Measurements from ENCODE around the gene DNAJC28.
"Not testable (repeated sequence)": the region's sequence is repeated elsewhere in the genome, so short reads cannot be mapped to it uniquely, and the experiment has no call there.

DNAJC28 gene

GRCh38 chr21:33478935-33479678 lies 12.4 kb downstream of the DNAJC28 start:
- DNase-seq (ENCODE audit: low read depth, low spot score): no peak

DNA sequence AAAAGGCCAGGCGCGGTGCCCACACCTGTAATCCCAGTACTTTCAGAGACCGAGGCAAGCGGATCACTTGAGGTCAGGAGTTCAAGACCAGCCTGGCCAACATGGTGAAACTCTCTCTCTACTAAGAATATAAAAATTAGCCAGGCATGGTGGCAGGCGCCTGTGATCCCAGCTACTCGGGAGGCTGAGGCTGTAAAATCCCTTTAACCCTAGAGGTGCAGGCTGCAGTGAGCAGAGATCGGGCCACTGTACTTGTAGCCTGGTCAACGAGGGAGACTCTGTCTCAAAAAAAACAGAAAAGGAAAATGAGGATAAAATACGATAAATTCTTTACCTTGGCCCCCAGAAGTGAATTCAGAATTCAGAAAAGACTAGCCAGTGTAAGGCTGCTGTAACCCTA lies 13.3 kb downstream of the DNAJC28 start:
- no peaks in the 10 kb centered on the region for H3K9me3 ChIP-seq (ENCODE audit: low read depth, low read length)
- DNase-seq (ENCODE audit: low read depth, low spot score): no peak
- peak overlapping the region; percentile 85 for H3K4me3 ChIP-seq
- no peak for TF ChIP-seq FOXP2 (optimal IDR thresholded peaks at IDR 0.05; ENCODE audit: control extremely low read depth, extremely low read length, insufficient read depth)
- TF ChIP-seq POLR2AphosphoS5 (IDR thresholded peaks at IDR 0.05; ENCODE audit: borderline replicate concordance, low read depth, low read length): no peak
- no peak for TF ChIP-seq EZH2 (IDR thresholded peaks at IDR 0.05)
- H3K27ac ChIP-seq: no peak overlapping the region
- no peak overlapping the region for H3K9ac ChIP-seq (ENCODE audit: insufficient read length)
- H3K36me3 ChIP-seq (ENCODE audit: insufficient read depth, low read length): no peaks in the 10 kb centered on the region

More at GRCh38 chr21:33478935-33479678, 12.4 kb downstream of the DNAJC28 start:
- Histone ChIP-seq H3K4me3 (peak overlapping the region; percentile 85), H3K27ac (peak overlapping the region; percentile 56; the same call in 1 of the 2 replicates), H3K9ac (ENCODE audit: insufficient read length) (peak overlapping the region; percentile 70), H3K36me3 (ENCODE audit: insufficient read depth, low read length) (no peaks in the 10 kb centered on the region), H3K9me3 (ENCODE audit: low read depth, low read length) (no peaks in the 10 kb centered on the region)
- TF ChIP-seq POLR2AphosphoS5 (IDR thresholded peaks at IDR 0.05; ENCODE audit: borderline replicate concordance, low read depth, low read length) (no peak), FOXP2 (optimal IDR thresholded peaks at IDR 0.05; ENCODE audit: control extremely low read depth, extremely low read length, insufficient read depth) (no peak), EZH2 (IDR thresholded peaks at IDR 0.05) (no peak)

GRCh38 chr21:33477066-33477465 lies 14.4 kb downstream of the DNAJC28 start:
- Histone ChIP-seq H3K9ac (ENCODE audit: insufficient read length) (no peak overlapping the region), H3K36me3 (ENCODE audit: insufficient read depth, low read length) (no peaks in the 10 kb centered on the region), H3K27ac (no peak overlapping the region), H3K9me3 (ENCODE audit: low read depth, low read length) (no peaks in the 10 kb centered on the region), H3K4me3 (no peak overlapping the region)
- TF ChIP-seq EZH2 (IDR thresholded peaks at IDR 0.05) (no peak), FOXP2 (optimal IDR thresholded peaks at IDR 0.05; ENCODE audit: control extremely low read depth, extremely low read length, insufficient read depth) (no peak), POLR2AphosphoS5 (IDR thresholded peaks at IDR 0.05; ENCODE audit: borderline replicate concordance, low read depth, low read length) (no peak)
- DNase-seq (ENCODE audit: low read depth, low spot score): no peak

GRCh38 chr21:33473344-33473743 lies 18.2 kb downstream of the DNAJC28 start:
- no peak for TF ChIP-seq EZH2 (IDR thresholded peaks at IDR 0.05)
- no peak for TF ChIP-seq FOXP2 (optimal IDR thresholded peaks at IDR 0.05; ENCODE audit: control extremely low read depth, extremely low read length, insufficient read depth)
- no peak for TF ChIP-seq POLR2AphosphoS5 (IDR thresholded peaks at IDR 0.05; ENCODE audit: borderline replicate concordance, low read depth, low read length)
- no peak for DNase-seq (ENCODE audit: low read depth, low spot score)
- no peak overlapping the region for H3K4me3 ChIP-seq
- no peak overlapping the region for H3K9ac ChIP-seq (ENCODE audit: insufficient read length)
- H3K9me3 ChIP-seq (ENCODE audit: low read depth, low read length): no peaks in the 10 kb centered on the region
- no peaks in the 10 kb centered on the region for H3K36me3 ChIP-seq (ENCODE audit: insufficient read depth, low read length)
- no peak overlapping the region for H3K27ac ChIP-seq

DNA sequence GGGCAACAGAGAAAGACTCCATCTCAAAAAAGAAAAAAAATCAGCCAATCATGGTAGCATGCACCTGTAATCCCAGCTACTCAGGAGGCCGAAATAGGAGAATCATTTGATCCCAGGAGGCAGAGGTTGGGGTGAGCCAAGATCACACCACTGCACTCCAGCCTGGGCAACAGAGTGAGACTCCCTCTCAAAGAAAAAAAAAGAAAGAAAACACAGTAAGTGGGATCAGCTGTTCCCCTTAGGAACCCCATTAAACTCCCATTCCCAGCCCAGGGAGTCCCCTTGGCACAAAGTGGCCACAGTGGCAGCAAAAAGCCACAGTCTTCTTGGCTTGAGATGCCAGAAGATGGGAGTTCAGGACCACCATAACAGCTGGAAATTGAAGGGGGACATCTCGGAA lies 20.8 kb downstream of the DNAJC28 start:
- Histone ChIP-seq H3K27ac (no peak overlapping the region), H3K36me3 (ENCODE audit: insufficient read depth, low read length) (no peaks in the 10 kb centered on the region), H3K4me3 (no peak overlapping the region), H3K9ac (ENCODE audit: insufficient read length) (no peak overlapping the region), H3K9me3 (ENCODE audit: low read depth, low read length) (no peaks in the 10 kb centered on the region)
- TF ChIP-seq EZH2 (IDR thresholded peaks at IDR 0.05) (no peak), POLR2AphosphoS5 (IDR thresholded peaks at IDR 0.05; ENCODE audit: borderline replicate concordance, low read depth, low read length) (no peak)
- no peak for DNase-seq (ENCODE audit: low read depth, low spot score)

DNA sequence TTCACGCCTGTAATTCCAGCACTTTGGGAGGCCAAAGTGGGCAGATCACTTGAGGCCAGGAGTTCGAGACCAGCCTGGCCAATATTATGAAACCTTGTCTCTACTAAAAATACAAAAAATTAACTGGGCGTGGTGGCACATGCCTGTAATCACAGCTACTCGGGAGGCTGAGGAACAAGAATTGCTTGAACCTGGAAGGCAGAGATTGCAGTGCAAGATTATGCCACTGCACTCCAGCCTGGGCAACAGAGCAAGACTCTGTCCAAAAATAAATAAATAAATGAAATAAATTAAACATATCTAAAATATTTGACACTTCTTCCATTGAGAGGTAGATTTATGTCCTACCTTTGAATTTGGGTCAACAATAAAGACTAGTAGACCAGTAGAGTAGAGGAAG lies 22.3 kb downstream of the DNAJC28 start:
- H3K4me3 ChIP-seq; H3K27ac ChIP-seq; DNase-seq (ENCODE audit: low read depth, low spot score); H3K9ac ChIP-seq (ENCODE audit: insufficient read length); H3K36me3 ChIP-seq (ENCODE audit: insufficient read depth, low read length); H3K9me3 ChIP-seq (ENCODE audit: low read depth, low read length): not testable (repeated sequence)

- no peak for TF ChIP-seq POLR2AphosphoS5 (IDR thresholded peaks at IDR 0.05; ENCODE audit: borderline replicate concordance, low read depth, low read length)
- TF ChIP-seq EZH2 (IDR thresholded peaks at IDR 0.05): no peak
- TF ChIP-seq FOXP2 (optimal IDR thresholded peaks at IDR 0.05; ENCODE audit: control extremely low read depth, extremely low read length, insufficient read depth): no peak
Observed at GRCh38 chr21:33461538-33462250, 29.8 kb downstream of the DNAJC28 start.

DNA sequence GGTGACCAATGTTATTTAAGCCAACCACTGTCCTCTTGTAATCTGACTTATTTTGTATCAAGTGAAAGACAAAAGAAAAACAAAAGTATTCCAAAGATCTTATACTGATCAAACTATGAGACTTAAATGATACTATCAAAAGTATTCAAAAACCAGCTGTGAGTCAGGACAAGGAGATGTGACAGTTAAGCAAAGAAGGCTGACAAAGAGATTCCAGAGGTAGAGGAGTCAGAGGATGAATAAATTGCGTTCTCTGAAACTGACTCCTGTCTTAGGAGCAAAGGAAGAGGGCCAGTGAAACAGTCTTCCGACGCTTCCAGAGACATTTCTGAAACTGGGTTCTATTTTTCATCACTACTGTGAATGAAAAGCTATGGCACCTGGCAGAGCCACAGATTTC lies 32.7 kb downstream of the DNAJC28 start:
- H3K4me3 ChIP-seq: no peak overlapping the region
- H3K27ac ChIP-seq: no peak overlapping the region
- DNase-seq (ENCODE audit: low read depth, low spot score): no peak

More at GRCh38 chr21:33461538-33462250, 29.8 kb downstream of the DNAJC28 start:
- Histone ChIP-seq H3K27ac (no peak overlapping the region), H3K9me3 (ENCODE audit: low read depth, low read length) (no peaks in the 10 kb centered on the region), H3K9ac (ENCODE audit: insufficient read length) (no peak overlapping the region), H3K36me3 (ENCODE audit: insufficient read depth, low read length) (no peaks in the 10 kb centered on the region), H3K4me3 (no peak overlapping the region)
- DNase-seq (ENCODE audit: low read depth, low spot score): no peak

More for the DNA sequence above, 32.7 kb downstream of the DNAJC28 start:
- no peaks in the 10 kb centered on the region for H3K36me3 ChIP-seq (ENCODE audit: insufficient read depth, low read length)
- H3K9me3 ChIP-seq (ENCODE audit: low read depth, low read length): no peaks in the 10 kb centered on the region
- no peak for TF ChIP-seq POLR2AphosphoS5 (IDR thresholded peaks at IDR 0.05; ENCODE audit: borderline replicate concordance, low read depth, low read length)
- no peak for TF ChIP-seq EZH2 (IDR thresholded peaks at IDR 0.05)
- TF ChIP-seq FOXP2 (optimal IDR thresholded peaks at IDR 0.05; ENCODE audit: control extremely low read depth, extremely low read length, insufficient read depth): no peak
- H3K9ac ChIP-seq (ENCODE audit: insufficient read length): no peak overlapping the region

All from SK-N-MC (cell line).